WTC11 (cell line): ENCODE results near the gene TEP1. TPM values are rescaled to one million over a fixed set of nuclear protein-coding genes. Genes with fewer than 3 reads are reported as not detected.
A peak's percentile ranks its signal among the peaks of the same experiment; 100 is the strongest.
"Not testable (repeated sequence)": the region's sequence is repeated elsewhere in the genome, so short reads cannot be mapped to it uniquely, and the experiment has no call there.

Source experiments
- ATAC-seq: fragments of 200-7000 bp; cut with Tn5 transposase; 2 replicates; pipeline ENCODE4 v1.10.0; 2021; ENCODE audit warnings: mild to moderate bottlenecking, moderate library complexity
- CTCF ChIA-PET: fragments of 300-600 bp; sonication (Branson Sonifier 250); formaldehyde crosslinking; loops from one replicate; lab custom pipeline; 2021; ENCODE audit warnings: antibody characterized with exemption; lab: Charles Lee
- POLR2A ChIA-PET: fragments of 350-600 bp; sonication (Branson Sonifier 250); formaldehyde crosslinking; loops from one replicate; lab custom pipeline; 2021; ENCODE audit warnings: antibody characterized with exemption; lab: Charles Lee
- DNase-seq: peaks from one replicate; pipeline ENCODE4 v3.0.0; 2021; ENCODE audit warnings: low spot score
- H3K27ac Mint-ChIP-seq: 2 replicates; pipeline ENCODE4 v1.8.0; 2021; ENCODE audit warnings: mixed read lengths
- H3K27me3 Mint-ChIP-seq: 2 replicates; pipeline ENCODE4 v1.8.0; 2021; ENCODE audit warnings: low read depth, mild to moderate bottlenecking, moderate library complexity, mixed read lengths
- H3K36me3 Mint-ChIP-seq: 2 replicates; pipeline ENCODE4 v1.8.0; 2021; ENCODE audit warnings: mixed read lengths
- H3K4me1 Mint-ChIP-seq: 2 replicates; pipeline ENCODE4 v1.8.0; 2022; ENCODE audit warnings: mixed read lengths
- H3K4me3 Mint-ChIP-seq: 2 replicates; pipeline ENCODE4 v1.8.0; 2021; ENCODE audit warnings: mild to moderate bottlenecking, moderate library complexity, mixed read lengths
- H3K9me3 Mint-ChIP-seq: 2 replicates; pipeline ENCODE4 v1.8.0; 2021; ENCODE audit warnings: mixed read lengths
- CREM ChIP-seq: sonication (generic); formaldehyde crosslinking; IDR thresholded peaks from 2 replicates; pipeline ENCODE4 v1.8.1; 2022; ENCODE audit warnings: mild to moderate bottlenecking, missing genetic modification reagents, moderate library complexity
- ESRRA ChIP-seq: sonication (generic); formaldehyde crosslinking; IDR thresholded peaks from 2 replicates; pipeline ENCODE4 v1.8.1; 2022; ENCODE audit warnings: mild to moderate bottlenecking, missing genetic modification reagents, borderline replicate concordance
- ETV6 ChIP-seq: sonication (generic); formaldehyde crosslinking; IDR thresholded peaks from 2 replicates; pipeline ENCODE4 v1.8.1; 2022; ENCODE audit warnings: mild to moderate bottlenecking, missing genetic modification reagents
- FOXP4 ChIP-seq: sonication (generic); formaldehyde crosslinking; IDR thresholded peaks from 2 replicates; pipeline ENCODE4 v1.8.0; 2022; ENCODE audit warnings: mild to moderate bottlenecking, missing genetic modification reagents
- NFATC4 ChIP-seq: fragments of 250-450 bp; sonication (Bioruptor Pico); IDR thresholded peaks from 2 replicates; pipeline ENCODE4 v1.9.0; 2021; ENCODE audit warnings: mild to moderate bottlenecking
- NFYB ChIP-seq: sonication (generic); formaldehyde crosslinking; conservative IDR thresholded peaks from 2 replicates; pipeline ENCODE4 v1.8.0; 2022; ENCODE audit warnings: low read depth, missing genetic modification reagents
- NR3C1 ChIP-seq: sonication (generic); formaldehyde crosslinking; conservative IDR thresholded peaks from 2 replicates; pipeline ENCODE4 v1.8.1; 2023; ENCODE audit warnings: low read depth, mild to moderate bottlenecking, missing genetic modification reagents
- PRRX2 ChIP-seq: fragments of 250-450 bp; sonication (Bioruptor Pico); IDR thresholded peaks from 2 replicates; pipeline ENCODE4 v1.8.0; 2021; ENCODE audit warnings: mild to moderate bottlenecking
- STAT6 ChIP-seq: sonication (generic); formaldehyde crosslinking; conservative IDR thresholded peaks from 2 replicates; pipeline ENCODE4 v1.8.1; 2023; ENCODE audit warnings: mild to moderate bottlenecking, low read depth, missing genetic modification reagents, moderate library complexity
- TEAD4 ChIP-seq: sonication (generic); formaldehyde crosslinking; IDR thresholded peaks from 2 replicates; pipeline ENCODE4 v1.8.0; 2022; ENCODE audit warnings: mild to moderate bottlenecking, missing genetic modification reagents
- ZNF121 ChIP-seq: sonication (generic); formaldehyde crosslinking; IDR thresholded peaks from 2 replicates; pipeline ENCODE4 v1.8.0; 2023; ENCODE audit warnings: missing genetic modification reagents
- ZNF263 ChIP-seq: sonication (generic); formaldehyde crosslinking; IDR thresholded peaks from 2 replicates; pipeline ENCODE4 v1.8.1; 2022; ENCODE audit warnings: low read depth, mild to moderate bottlenecking, moderate library complexity, missing genetic modification reagents
- ZNF317 ChIP-seq: sonication (generic); formaldehyde crosslinking; IDR thresholded peaks from 2 replicates; pipeline ENCODE4 v1.8.1; 2023; ENCODE audit warnings: low read depth, mild to moderate bottlenecking, moderate library complexity, missing genetic modification reagents, borderline replicate concordance
- ZNF396 ChIP-seq: fragments of 250-450 bp; sonication (Bioruptor Pico); IDR thresholded peaks from 2 replicates; pipeline ENCODE4 v1.8.0; 2021; ENCODE audit warnings: mild to moderate bottlenecking, moderate library complexity, borderline replicate concordance
- ZNF416 ChIP-seq: fragments of 250-450 bp; sonication (Bioruptor Pico); IDR thresholded peaks from 2 replicates; pipeline ENCODE4 v1.9.0; 2021; ENCODE audit warnings: mild to moderate bottlenecking, inconsistent platforms
- ZNF423 ChIP-seq: fragments of 250-450 bp; sonication (Bioruptor Pico); IDR thresholded peaks from 2 replicates; pipeline ENCODE4 v2.1.2; 2022; ENCODE audit warnings: mild to moderate bottlenecking, moderate library complexity
- ZNF512 ChIP-seq: sonication (generic); formaldehyde crosslinking; IDR thresholded peaks from 2 replicates; pipeline ENCODE4 v1.8.1; 2022; ENCODE audit warnings: missing genetic modification reagents, borderline replicate concordance
- ZSCAN18 ChIP-seq: fragments of 250-450 bp; sonication (Bioruptor Pico); IDR thresholded peaks from 2 replicates; pipeline ENCODE4 v2.1.2; 2022; ENCODE audit warnings: mild to moderate bottlenecking, moderate library complexity
- total RNA-seq: library from RNA; stranded (reverse); gene quantifications from 3 replicates; pipeline ENCODE4 v1.2.3, GENCODE V29; 2021

Gene TEP1
- total RNA-seq, 1 experiment from 2014 or later = 16.0 TPM

DNA sequence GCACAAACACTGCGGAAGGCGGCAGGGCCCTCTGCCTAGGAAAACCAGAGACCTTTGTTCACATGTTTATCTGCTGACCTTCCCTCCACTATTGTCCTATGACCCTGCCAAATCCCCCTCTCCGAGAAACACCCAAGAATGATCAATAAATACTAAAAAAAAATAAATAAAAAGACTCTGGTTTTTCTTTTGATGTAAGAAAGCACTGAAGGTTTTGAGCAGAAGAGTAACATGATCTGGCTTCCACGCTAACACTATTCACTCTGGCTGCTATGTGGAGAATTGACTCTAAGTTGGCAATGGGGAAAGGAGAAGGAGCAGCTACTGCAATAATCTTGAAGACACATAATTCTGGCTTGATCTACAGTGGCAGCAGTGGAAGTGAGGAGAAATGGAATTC is 30.3 kb upstream of the TEP1 start:
- not testable (repeated sequence) for H3K4me3 Mint-ChIP-seq, ATAC-seq, H3K27ac Mint-ChIP-seq, H3K4me1 Mint-ChIP-seq, H3K9me3 Mint-ChIP-seq, H3K27me3 Mint-ChIP-seq, DNase-seq, H3K36me3 Mint-ChIP-seq
- CTCF ChIA-PET = interaction anchor here (1.3 kb wide), 1 partner anchor 28 kb away, joined by 5 read pairs; no protein-coding TSS in a partner anchor
- POLR2A ChIA-PET = interaction anchor here (2.3 kb wide), 1 partner anchor 11 kb away, joined by 8 read pairs; the partner anchor contains the start of genes APEX1 and OSGEP

DNA sequence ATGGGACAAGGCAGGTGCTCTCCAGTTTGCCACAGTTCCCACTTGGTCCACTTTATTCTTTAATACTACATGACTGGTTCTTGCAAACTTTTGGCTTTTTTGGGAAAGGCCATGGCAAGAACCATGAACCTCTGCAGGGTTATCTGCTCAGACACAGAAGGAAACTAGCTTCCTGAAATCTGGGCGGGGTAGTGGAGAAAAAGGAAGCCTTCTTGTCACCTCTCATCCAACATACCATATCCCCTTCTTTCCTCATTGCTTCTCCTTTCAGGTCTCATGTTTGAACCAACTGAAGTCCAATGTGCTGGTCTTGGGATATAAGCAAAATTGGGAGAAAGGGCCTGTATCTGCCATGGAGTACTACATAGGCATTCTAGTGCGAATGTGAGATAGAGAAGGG is 28.2 kb upstream of the TEP1 start:
- Mint-ChIP-seq H3K4me1 (no peaks in the 10 kb centered on the region), H3K4me3 (no peak overlapping the region), H3K36me3 (peaks cover 9% of the 10 kb centered on the region), H3K9me3 (peaks cover 7% of the 10 kb centered on the region), H3K27ac (no peak overlapping the region), H3K27me3 (peaks cover 5% of the 10 kb centered on the region)
- no peak for DNase-seq
- no peak for TF ChIP-seq NFYB (CRISPR knock-in tag)
- no peak for TF ChIP-seq NR3C1 (CRISPR knock-in tag)
- TF ChIP-seq STAT6 (CRISPR knock-in tag) = no peak
- no peak for TF ChIP-seq CREM (CRISPR knock-in tag)
- no peak for TF ChIP-seq FOXP4 (CRISPR knock-in tag)
- no peak for TF ChIP-seq ZNF396 (CRISPR knock-in tag)
- TF ChIP-seq ZNF416 (CRISPR knock-in tag) = no peak
- no peak for TF ChIP-seq ZNF263 (CRISPR knock-in tag)
- no peak for TF ChIP-seq ZNF423 (CRISPR knock-in tag)
- TF ChIP-seq NFATC4 (CRISPR knock-in tag) = no peak
- POLR2A ChIA-PET = no interaction called here
- CTCF ChIA-PET = interaction anchor here (1.2 to 1.4 kb wide), 2 partner anchors 26 to 216 kb away, joined by 3 read pairs; no protein-coding TSS in a partner anchor
- no peak for ATAC-seq

DNA sequence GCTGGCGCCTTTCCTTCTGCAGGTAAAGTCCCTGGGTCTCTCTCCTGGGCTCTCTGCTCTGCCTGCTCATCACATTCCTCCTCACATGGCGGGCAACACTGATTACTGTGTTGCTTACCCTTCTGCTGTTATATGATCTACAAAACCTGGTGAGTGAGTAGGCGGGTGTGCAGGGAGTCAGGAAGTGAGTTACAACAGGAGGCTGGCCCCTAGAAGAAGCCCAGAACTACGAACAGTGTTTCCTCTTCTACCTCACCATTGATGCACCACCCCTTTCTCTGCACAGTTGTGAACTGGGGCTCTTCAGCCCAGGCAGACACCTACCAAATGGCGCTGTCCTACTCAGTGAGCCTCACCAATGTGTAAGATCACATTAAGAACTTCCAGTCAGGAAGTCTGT is 27.6 kb upstream of the TEP1 start:
- Mint-ChIP-seq H3K27me3 (peaks cover 11% of the 10 kb centered on the region), H3K4me3 (no peak overlapping the region), H3K4me1 (no peaks in the 10 kb centered on the region; the same call in 1 of the 2 replicates), H3K27ac (no peak overlapping the region), H3K36me3 (peaks cover 9% of the 10 kb centered on the region), H3K9me3 (peaks cover 7% of the 10 kb centered on the region)
- CTCF ChIA-PET = interaction anchor here (1.4 kb wide), 1 partner anchor 217 kb away, joined by 3 read pairs; no protein-coding TSS in a partner anchor
- POLR2A ChIA-PET = no interaction called here
- ATAC-seq (peak; percentile 87), DNase-seq (no peak)
- TF ChIP-seq ZNF396 (CRISPR knock-in tag) = no peak

- H3K9me3 Mint-ChIP-seq = peaks cover 7% of the 10 kb centered on the region
- peaks cover 4% of the 10 kb centered on the region for H3K4me1 Mint-ChIP-seq
- no peak for TF ChIP-seq ESRRA (CRISPR knock-in tag)
- POLR2A ChIA-PET = no interaction called here
- no peak for DNase-seq
- CTCF ChIA-PET = no interaction called here
- H3K27ac Mint-ChIP-seq = no peak overlapping the region
- ATAC-seq = no peak
- H3K36me3 Mint-ChIP-seq = peaks cover 9% of the 10 kb centered on the region
- peaks cover 15% of the 10 kb centered on the region for H3K27me3 Mint-ChIP-seq
- no peak overlapping the region for H3K4me3 Mint-ChIP-seq
Measured at GRCh38 chr14:20440465-20440864, 27.2 kb upstream of the TEP1 start.

GRCh38 chr14:20438664-20439063 is 25.4 kb upstream of the TEP1 start:
- Mint-ChIP-seq H3K27me3 (peaks cover 33% of the 10 kb centered on the region), H3K9me3 (peaks cover 7% of the 10 kb centered on the region), H3K27ac (no peak overlapping the region), H3K36me3 (peaks cover 9% of the 10 kb centered on the region), H3K4me3 (no peak overlapping the region), H3K4me1 (peaks cover 13% of the 10 kb centered on the region)
- ChIA-PET CTCF (no interaction called here), POLR2A (no interaction called here)
- DNase-seq (no peak), ATAC-seq (no peak)
- TF ChIP-seq PRRX2 (CRISPR knock-in tag) (no peak), ETV6 (CRISPR knock-in tag) (no peak), ZSCAN18 (no peak), TEAD4 (CRISPR knock-in tag) (no peak), ZNF121 (CRISPR knock-in tag) (no peak), ZNF317 (no peak), ZNF512 (no peak)
